Stimulated activated memory B cell treated with anti-CD40 and anti-IgM and Interleukin-4, amounts not matched to agents 10 μg/mL and 1 μg/mL and 100 μg/mL, for 72 hours (primary cell): ENCODE data around the gene HYAL2.

Source experiments
- ATAC-seq: fragments of 150-1000 bp; cut with Tn5 transposase; 2 replicates; pipeline ENCODE4 v1.10.0; 2021
- H3K27ac Mint-ChIP-seq: one replicate; pipeline ENCODE4 v1.8.0; 2022; ENCODE audit warnings: mild to moderate bottlenecking, mixed read lengths
- H3K27me3 Mint-ChIP-seq: one replicate; pipeline ENCODE4 v1.8.0; 2022; ENCODE audit warnings: mixed read lengths
- H3K36me3 Mint-ChIP-seq: one replicate; pipeline ENCODE4 v1.8.0; 2022; ENCODE audit warnings: mixed read lengths
- H3K4me1 Mint-ChIP-seq: one replicate; pipeline ENCODE4 v1.8.0; 2022; ENCODE audit warnings: mixed read lengths
- H3K4me3 Mint-ChIP-seq: one replicate; pipeline ENCODE4 v1.8.0; 2022; ENCODE audit warnings: mild to moderate bottlenecking, moderate library complexity, mixed read lengths
- H3K9me3 Mint-ChIP-seq: one replicate; pipeline ENCODE4 v1.8.0; 2022; ENCODE audit warnings: mixed read lengths

HYAL2 gene

GRCh38 chr3:50268703-50269451 lies 53.7 kb downstream of the HYAL2 start, which contains the start of gene SEMA3B:
Gene SEMA3B, plus strand, starts transcription at chr3:50269147. Its CDS starts 94 bp downstream, at chr3:50269241.
- H3K4me3 Mint-ChIP-seq = no peak within 1 kb of the TSS
- H3K27ac Mint-ChIP-seq = no peak within 1 kb of the TSS
- H3K4me1 Mint-ChIP-seq = peaks cover 17% of the 10 kb centered on the region
- H3K9me3 Mint-ChIP-seq = no peaks in the 10 kb centered on the region
- peaks cover 19% of the 10 kb centered on the region for H3K27me3 Mint-ChIP-seq
- ATAC-seq = no peak
- no peaks in the 10 kb centered on the region for H3K36me3 Mint-ChIP-seq

- no peaks in the 10 kb centered on the region for H3K36me3 Mint-ChIP-seq
- H3K4me1 Mint-ChIP-seq = peaks cover 14% of the 10 kb centered on the region
- H3K27ac Mint-ChIP-seq = no peak overlapping the region
- no peak for ATAC-seq
- peaks cover 15% of the 10 kb centered on the region for H3K27me3 Mint-ChIP-seq
- H3K9me3 Mint-ChIP-seq = no peaks in the 10 kb centered on the region
- H3K4me3 Mint-ChIP-seq = no peak overlapping the region
These were observed 54.3 kb downstream of the HYAL2 start for GRCh38 chr3:50268276-50268675.
